Activated CD4-positive, alpha-beta memory T cell treated with anti-CD3 and anti-CD28 coated beads for 36 hours (primary cell): ENCODE results near the gene CBFB. TPM values are rescaled to one million over a fixed set of nuclear protein-coding genes. Genes with fewer than 3 reads are reported as not detected.

ENCODE experiments used
- CTCF ChIA-PET: fragments of 350-600 bp; sonication (Branson Sonifier 250); formaldehyde crosslinking; loops from one replicate; lab custom pipeline; 2021; ENCODE audit warnings: antibody characterized with exemption, inconsistent platforms; lab: Charles Lee
- POLR2A ChIA-PET: fragments of 350-600 bp; sonication (Branson Sonifier 250); formaldehyde crosslinking; loops from one replicate; lab custom pipeline; 2021; ENCODE audit warnings: antibody characterized with exemption; lab: Charles Lee
- DNase-seq: peaks from one replicate; pipeline ENCODE4 v3.0.0-alpha.2; 2020
- H3K27ac Mint-ChIP-seq: one replicate; pipeline ENCODE4 v1.8.0; 2021; ENCODE audit warnings: mixed read lengths
- H3K27me3 Mint-ChIP-seq: one replicate; pipeline ENCODE4 v1.8.0; 2021; ENCODE audit warnings: mixed read lengths
- H3K36me3 Mint-ChIP-seq: one replicate; pipeline ENCODE4 v1.8.0; 2021; ENCODE audit warnings: mixed read lengths
- H3K4me1 Mint-ChIP-seq: one replicate; pipeline ENCODE4 v1.8.0; 2021; ENCODE audit warnings: low read depth, mixed read lengths
- H3K4me3 Mint-ChIP-seq: one replicate; pipeline ENCODE4 v1.8.0; 2021; ENCODE audit warnings: mild to moderate bottlenecking, mixed read lengths
- H3K9me3 Mint-ChIP-seq: one replicate; pipeline ENCODE4 v1.8.0; 2021; ENCODE audit warnings: mixed read lengths
- intact Hi-C: fragments of 100-400 bp; cut with micrococcal nuclease; formaldehyde crosslinking; loops from one replicate; pipeline ENCODE4 v1.15.1; 2023
- total RNA-seq, 2 experiments: library from RNA; stranded (reverse); gene quantifications; one replicate each; pipeline ENCODE4 v1.2.3, GENCODE V29; 2021

CBFB gene
- total RNA-seq, 2 experiments from 2014 or later: 155 to 163 TPM

DNA sequence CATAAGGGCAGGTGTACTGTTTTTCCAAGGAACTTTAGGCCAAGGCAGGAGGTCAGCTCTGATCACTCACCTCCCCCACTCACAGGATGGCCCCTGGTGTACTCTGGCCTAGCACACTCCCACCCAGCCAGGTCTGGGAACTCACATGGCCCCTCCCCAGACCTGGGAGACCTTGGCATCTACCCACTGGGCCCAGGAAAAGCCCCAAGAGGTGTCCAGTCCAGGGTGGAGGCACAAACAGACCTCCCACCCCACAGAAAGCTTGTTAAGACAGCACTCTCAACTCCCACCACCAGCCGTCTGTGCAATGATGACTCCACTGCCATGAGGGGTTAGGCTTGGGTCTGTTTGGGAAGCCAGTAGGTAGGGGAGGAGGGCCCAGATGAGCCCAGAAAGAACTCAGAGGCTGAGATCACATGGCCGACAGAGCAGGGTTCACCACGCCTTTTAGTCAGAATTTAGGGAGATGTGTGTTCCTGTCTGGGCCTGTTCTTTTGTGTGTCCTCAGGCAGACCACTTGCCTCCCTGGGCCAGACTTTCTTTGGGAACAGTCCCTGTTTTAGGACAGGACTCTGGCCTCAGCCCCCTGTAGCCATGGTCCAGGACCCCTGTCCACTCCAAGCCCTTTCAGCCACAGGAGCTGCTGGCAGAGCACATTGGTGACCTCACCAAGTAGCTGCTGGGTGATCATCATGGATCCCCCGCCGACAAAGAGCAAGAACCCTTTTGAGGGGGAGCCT lies 12.1 kb upstream of the CBFB start:
- Mint-ChIP-seq H3K9me3 (no peaks in the 10 kb centered on the region), H3K27ac (no peak overlapping the region), H3K4me3 (no peak overlapping the region), H3K36me3 (peaks cover 3% of the 10 kb centered on the region), H3K4me1 (peaks cover 19% of the 10 kb centered on the region), H3K27me3 (no peaks in the 10 kb centered on the region)
- no peak for DNase-seq
- intact Hi-C loops: no loop called here
- POLR2A ChIA-PET: interaction anchor here (1.0 to 1.8 kb wide), 2 partner anchors 134 to 138 kb away, joined by 3 to 8 read pairs; partner anchors contain the start of gene B3GNT9
- CTCF ChIA-PET: interaction anchor here (0.7 to 10.8 kb wide), 22 partner anchors 10 to 398 kb away, joined by 3 to 350 read pairs (median 10); partner anchors contain the start of genes B3GNT9, CBFB, CES4A and FBXL8

DNA sequence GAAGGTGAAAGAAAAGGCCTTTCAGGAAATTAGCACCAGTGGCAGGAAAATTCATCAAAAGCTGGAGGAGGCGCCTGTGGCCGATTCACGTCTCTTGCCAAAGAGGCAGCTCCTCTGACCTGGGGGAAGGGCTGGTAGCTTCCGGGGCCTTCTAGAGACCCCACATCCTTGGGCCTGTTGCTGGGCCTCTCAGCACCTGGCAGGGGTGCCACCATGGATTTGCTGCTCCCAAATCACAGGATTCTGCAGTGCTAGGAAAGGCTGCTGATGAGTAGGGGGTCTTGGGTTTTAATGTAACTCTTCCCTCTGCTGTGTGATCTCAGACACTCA lies 11.6 kb upstream of the CBFB start:
- H3K4me1 Mint-ChIP-seq: peaks cover 16% of the 10 kb centered on the region

DNA sequence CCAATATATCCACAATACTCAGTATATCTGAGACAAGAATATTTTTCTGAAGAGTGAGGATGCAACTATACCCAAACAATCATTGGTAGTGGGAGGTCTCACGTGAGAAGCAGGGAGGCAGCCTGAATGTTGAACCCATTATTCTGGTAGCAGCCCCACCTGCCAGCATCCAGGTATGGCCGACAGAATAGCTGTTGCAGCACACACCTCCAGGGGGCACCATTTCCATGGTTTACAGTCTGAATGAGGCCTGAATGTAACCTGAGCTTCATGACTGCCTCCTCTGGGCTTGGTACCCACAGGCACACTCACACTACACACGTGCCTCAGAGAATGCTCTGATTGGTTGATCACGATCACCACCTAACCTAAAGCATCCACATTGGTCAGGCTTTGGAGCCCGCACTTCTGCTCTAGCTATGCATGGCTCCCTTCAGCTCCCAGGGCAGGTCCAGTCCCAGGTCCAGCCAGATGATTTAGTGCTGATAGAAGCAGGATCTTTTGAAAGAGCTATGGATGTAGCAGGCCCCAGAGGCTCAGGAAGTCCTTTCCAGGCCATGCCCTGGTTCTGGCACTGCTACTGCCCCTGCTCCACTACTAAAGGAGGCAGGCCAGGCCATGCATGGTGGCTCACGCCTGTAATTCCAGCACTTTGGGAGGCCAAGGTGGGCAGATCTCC lies 11.0 kb upstream of the CBFB start:
- intact Hi-C loops: loop anchor here (1.0 kb wide), 3 partner anchors 83 to 167 kb away; partner anchors contain the start of genes FBXL8 and TRADD
- H3K36me3 Mint-ChIP-seq: peaks cover 3% of the 10 kb centered on the region
- no peak overlapping the region for H3K4me3 Mint-ChIP-seq
- H3K9me3 Mint-ChIP-seq: no peaks in the 10 kb centered on the region
- no peaks in the 10 kb centered on the region for H3K27me3 Mint-ChIP-seq
- H3K4me1 Mint-ChIP-seq: peaks cover 19% of the 10 kb centered on the region
- POLR2A ChIA-PET: interaction anchor here (0.5 to 3.1 kb wide), 14 partner anchors 11 to 675 kb away, joined by 3 to 21 read pairs (median 3); partner anchors contain the start of genes B3GNT9 and CBFB
- DNase-seq: peak; percentile 95
- H3K27ac Mint-ChIP-seq: no peak overlapping the region
- CTCF ChIA-PET: interaction anchor here (0.6 to 10.8 kb wide), 55 partner anchors 11 to 463 kb away, joined by 3 to 350 read pairs (median 6); partner anchors contain the start of genes ATP6V0D1, B3GNT9, CBFB and CES3

More for the DNA sequence above, 11.6 kb upstream of the CBFB start:
- no peak overlapping the region for H3K4me3 Mint-ChIP-seq
- intact Hi-C loops: no loop called here
- H3K27ac Mint-ChIP-seq: no peak overlapping the region
- CTCF ChIA-PET: interaction anchor here (0.8 to 10.8 kb wide), 41 partner anchors 11 to 464 kb away, joined by 3 to 350 read pairs (median 7); partner anchors contain the start of genes ATP6V0D1, B3GNT9, CBFB and CES3
- H3K9me3 Mint-ChIP-seq: no peaks in the 10 kb centered on the region
- no peaks in the 10 kb centered on the region for H3K27me3 Mint-ChIP-seq
- no peak for DNase-seq
- POLR2A ChIA-PET: interaction anchor here (0.5 to 3.1 kb wide), 11 partner anchors 12 to 676 kb away, joined by 3 to 21 read pairs (median 3); partner anchors contain the start of genes B3GNT9 and CBFB
- peaks cover 3% of the 10 kb centered on the region for H3K36me3 Mint-ChIP-seq

DNA sequence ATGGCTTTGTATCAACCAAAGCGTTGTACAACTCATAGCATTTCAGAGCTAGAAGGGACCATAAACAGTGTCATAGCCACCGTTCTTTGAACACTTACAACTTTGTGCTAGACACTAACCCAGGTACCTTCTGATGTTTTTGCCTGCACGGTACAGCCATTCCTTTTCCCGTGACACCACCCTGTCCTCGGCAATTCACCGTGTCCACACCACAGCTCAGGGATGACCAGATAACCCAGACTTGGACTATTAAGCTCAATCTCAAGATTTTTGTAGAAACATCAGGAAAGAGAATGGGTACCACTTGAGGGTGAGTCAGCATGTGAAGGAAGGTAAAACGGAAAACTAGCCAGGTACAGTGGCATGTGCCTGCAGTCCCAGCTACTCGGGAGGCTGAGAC lies 9.8 kb upstream of the CBFB start:
- Mint-ChIP-seq H3K4me3 (no peak overlapping the region), H3K27ac (peak overlapping the region; percentile 8), H3K4me1 (peaks cover 17% of the 10 kb centered on the region), H3K9me3 (no peaks in the 10 kb centered on the region), H3K27me3 (no peaks in the 10 kb centered on the region), H3K36me3 (no peaks in the 10 kb centered on the region)
- peak; percentile 3 for DNase-seq
- ChIA-PET POLR2A (interaction anchor here (0.6 to 3.1 kb wide), 3 partner anchors 10 to 140 kb away, joined by 3 to 21 read pairs (median 3); partner anchors contain the start of gene CBFB), CTCF (interaction anchor here (1.1 to 10.8 kb wide), 9 partner anchors 9 to 165 kb away, joined by 3 to 350 read pairs (median 9); partner anchors contain the start of genes B3GNT9, CES3, FBXL8 and MATCAP1)
- intact Hi-C loops: no loop called here

DNA sequence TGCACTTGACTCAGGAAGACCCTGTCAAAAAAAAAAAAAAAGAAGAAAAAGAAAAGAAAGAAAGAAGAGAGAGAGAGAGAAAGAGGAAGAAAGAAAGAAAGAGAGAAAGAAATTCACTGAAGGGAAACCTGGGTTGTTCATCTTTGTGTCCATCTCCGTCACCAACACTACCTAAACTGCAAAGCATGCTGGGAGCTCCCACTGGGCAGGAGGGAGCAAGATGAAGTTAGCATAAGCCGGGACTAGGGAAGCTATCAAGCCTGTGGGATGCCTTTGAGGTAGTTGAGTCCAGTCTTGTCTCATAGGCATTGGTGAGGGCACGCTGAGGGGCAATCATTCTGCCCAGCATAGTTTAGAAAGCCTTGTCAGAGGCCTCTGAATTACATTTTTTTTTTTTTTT lies 7.6 kb upstream of the CBFB start:
- Mint-ChIP-seq H3K27ac (no peak overlapping the region), H3K27me3 (no peaks in the 10 kb centered on the region), H3K36me3 (no peaks in the 10 kb centered on the region), H3K9me3 (no peaks in the 10 kb centered on the region), H3K4me1 (peaks cover 14% of the 10 kb centered on the region), H3K4me3 (no peak overlapping the region)
- DNase-seq: peak; percentile 7
- ChIA-PET POLR2A (interaction anchor here (1.0 kb wide), 1 partner anchor 40 kb away, joined by 3 read pairs; no protein-coding TSS in a partner anchor), CTCF (interaction anchor here (1.2 to 10.8 kb wide), 2 partner anchors 136 to 148 kb away, joined by 5 to 350 read pairs; partner anchors contain the start of genes B3GNT9, FBXL8 and TRADD)
- intact Hi-C loops: no loop called here

DNA sequence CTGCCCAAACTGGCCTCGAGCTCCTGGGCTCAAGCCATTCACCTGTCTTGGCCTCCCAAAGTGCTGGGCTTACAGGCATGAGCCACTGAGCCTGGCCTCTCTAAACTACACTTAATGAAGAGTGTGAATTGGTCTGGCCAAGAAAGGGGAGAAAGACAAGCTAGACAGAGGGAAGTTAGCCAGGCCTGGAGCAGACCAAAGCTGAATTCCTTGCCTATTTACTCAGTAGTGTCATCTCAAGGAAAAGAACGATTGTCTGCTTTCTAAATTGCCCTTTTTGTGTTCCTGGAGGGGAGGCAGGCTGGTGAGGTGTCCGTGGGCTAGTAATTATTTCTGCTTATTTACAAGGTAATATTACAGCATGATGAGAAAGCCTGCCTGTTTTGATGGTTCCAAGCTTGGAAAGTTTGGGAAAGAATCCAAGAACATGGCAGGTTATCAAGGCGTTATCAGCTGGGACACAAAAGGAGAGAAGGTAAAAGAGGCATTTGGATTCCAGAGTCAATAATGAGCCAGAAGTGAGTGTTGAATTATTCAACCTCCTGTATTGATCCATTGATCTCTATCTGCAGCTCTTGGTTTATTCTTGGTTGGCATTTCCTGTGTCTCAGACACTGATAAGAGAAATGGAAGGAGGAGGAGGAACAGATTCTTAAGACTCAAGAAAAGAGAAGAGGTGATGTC lies 6.3 kb upstream of the CBFB start:
- POLR2A ChIA-PET: no interaction called here

DNA sequence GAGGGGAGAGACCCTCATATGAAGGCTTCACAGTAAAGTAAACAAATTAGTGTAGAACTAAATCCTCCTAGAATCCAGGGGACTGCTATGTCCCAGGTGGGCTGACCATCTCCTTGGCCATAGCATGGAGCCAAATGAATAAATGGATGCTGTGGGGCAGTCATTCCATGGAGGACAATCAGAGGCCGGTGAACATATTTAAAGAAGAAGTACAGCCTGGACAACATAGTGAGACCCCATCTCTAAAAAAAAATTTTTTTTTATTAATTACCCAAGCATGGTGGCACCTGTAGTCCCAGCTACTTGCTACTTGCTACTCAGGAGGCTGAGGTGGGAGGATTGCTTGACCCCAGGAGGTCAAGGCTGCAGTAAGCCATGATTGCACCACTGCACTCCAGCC lies 5.3 kb upstream of the CBFB start:
- intact Hi-C loops: no loop called here
- H3K4me3 Mint-ChIP-seq: no peak overlapping the region
- no peak overlapping the region for H3K27ac Mint-ChIP-seq
- CTCF ChIA-PET: no interaction called here
- no peaks in the 10 kb centered on the region for H3K27me3 Mint-ChIP-seq
- peaks cover 15% of the 10 kb centered on the region for H3K4me1 Mint-ChIP-seq
- no peak for DNase-seq
- POLR2A ChIA-PET: interaction anchor here (1.0 kb wide), 1 partner anchor 29 kb away, joined by 3 read pairs; no protein-coding TSS in a partner anchor
- no peaks in the 10 kb centered on the region for H3K36me3 Mint-ChIP-seq
- no peaks in the 10 kb centered on the region for H3K9me3 Mint-ChIP-seq

More for the DNA sequence above, 6.3 kb upstream of the CBFB start:
- intact Hi-C loops: no loop called here
- H3K4me3 Mint-ChIP-seq: no peak overlapping the region
- peaks cover 14% of the 10 kb centered on the region for H3K4me1 Mint-ChIP-seq
- CTCF ChIA-PET: interaction anchor here (0.6 to 10.8 kb wide), 3 partner anchors 33 to 134 kb away, joined by 3 to 350 read pairs (median 3); partner anchors contain the start of genes B3GNT9, FBXL8 and TRADD
- no peak for DNase-seq
- no peaks in the 10 kb centered on the region for H3K9me3 Mint-ChIP-seq
- H3K36me3 Mint-ChIP-seq: no peaks in the 10 kb centered on the region
- no peak overlapping the region for H3K27ac Mint-ChIP-seq
- no peaks in the 10 kb centered on the region for H3K27me3 Mint-ChIP-seq

DNA sequence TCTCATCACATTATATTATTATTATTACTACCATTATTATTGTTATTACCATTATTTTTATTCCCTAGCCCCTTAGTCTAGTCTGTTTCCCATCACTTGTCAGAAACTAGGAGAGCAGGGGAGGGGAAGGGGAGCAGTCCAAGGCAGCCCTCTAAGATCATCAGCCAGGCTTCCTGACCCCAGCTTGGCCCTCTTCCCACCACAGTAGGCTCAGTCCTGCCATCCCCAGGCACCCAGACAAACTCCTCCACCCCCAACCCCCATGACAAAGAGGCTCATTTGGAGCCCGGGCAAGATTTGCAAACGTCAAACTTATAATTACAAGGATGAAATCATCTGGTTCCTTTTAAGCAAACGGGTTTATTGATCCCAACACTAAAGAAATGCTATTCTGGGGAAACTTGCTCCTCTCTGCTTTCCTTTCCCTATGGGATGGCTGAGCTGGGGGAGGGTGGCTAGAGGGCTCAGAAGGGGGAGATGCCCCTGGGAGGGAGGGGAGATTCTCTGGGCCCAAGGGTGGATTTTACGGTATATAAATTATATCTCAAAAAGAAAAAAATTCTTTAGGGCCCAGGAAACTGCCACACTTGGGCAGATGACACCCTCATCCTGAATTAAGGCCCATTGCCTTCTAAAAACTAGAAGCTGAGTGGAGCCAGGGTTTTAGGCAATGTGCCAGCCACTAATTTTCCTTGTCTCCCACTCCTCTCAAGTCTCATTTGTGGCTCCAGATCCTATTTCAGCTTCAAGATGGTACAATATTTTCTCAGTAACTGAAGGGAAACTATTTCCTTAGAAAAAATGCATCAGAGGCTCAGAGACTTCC lies 4.4 kb upstream of the CBFB start:
- CTCF ChIA-PET: interaction anchor here (0.6 to 8.0 kb wide), 4 partner anchors 7 to 447 kb away, joined by 3 to 56 read pairs (median 4); no protein-coding TSS in a partner anchor
- intact Hi-C loops: loop anchor here (5.0 kb wide), 1 partner anchor 538 kb away; the partner anchor contains the start of gene CTCF
- no peak overlapping the region for H3K4me3 Mint-ChIP-seq
- peak; percentile 5 for DNase-seq
- POLR2A ChIA-PET: interaction anchor here (1.0 kb wide), 1 partner anchor 29 kb away, joined by 3 read pairs; no protein-coding TSS in a partner anchor
- no peaks in the 10 kb centered on the region for H3K27me3 Mint-ChIP-seq
- H3K27ac Mint-ChIP-seq: peak overlapping the region; percentile 23
- H3K4me1 Mint-ChIP-seq: peaks cover 15% of the 10 kb centered on the region
- no peaks in the 10 kb centered on the region for H3K36me3 Mint-ChIP-seq
- no peaks in the 10 kb centered on the region for H3K9me3 Mint-ChIP-seq

DNA sequence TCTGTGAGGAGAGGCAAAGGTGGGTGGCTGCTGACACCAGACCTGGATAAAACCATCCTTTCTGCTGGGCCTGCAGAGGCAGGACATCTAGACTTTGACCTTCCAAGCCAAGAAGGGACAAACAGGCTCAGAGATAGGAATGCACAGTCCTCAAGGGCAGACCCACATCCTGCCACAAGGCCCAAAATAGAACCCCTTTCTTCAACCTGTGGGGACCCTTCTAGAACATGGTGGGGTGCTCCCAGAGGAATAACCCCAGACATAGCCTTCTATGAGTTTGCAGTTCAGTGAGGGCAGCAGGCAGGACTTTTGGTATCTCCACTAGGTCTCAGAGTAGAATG lies 3.8 kb upstream of the CBFB start:
- POLR2A ChIA-PET: no interaction called here
- CTCF ChIA-PET: interaction anchor here (1.4 to 8.0 kb wide), 3 partner anchors 8 to 130 kb away, joined by 3 to 56 read pairs (median 6); no protein-coding TSS in a partner anchor
- no peaks in the 10 kb centered on the region for H3K27me3 Mint-ChIP-seq
- DNase-seq: peak; percentile 7
- intact Hi-C loops: loop anchor here (5.0 kb wide), 1 partner anchor 537 kb away; the partner anchor contains the start of gene CTCF
- H3K4me3 Mint-ChIP-seq: no peak overlapping the region
- peaks cover 4% of the 10 kb centered on the region for H3K36me3 Mint-ChIP-seq
- H3K27ac Mint-ChIP-seq: no peak overlapping the region
- H3K9me3 Mint-ChIP-seq: no peaks in the 10 kb centered on the region
- H3K4me1 Mint-ChIP-seq: peaks cover 17% of the 10 kb centered on the region

DNA sequence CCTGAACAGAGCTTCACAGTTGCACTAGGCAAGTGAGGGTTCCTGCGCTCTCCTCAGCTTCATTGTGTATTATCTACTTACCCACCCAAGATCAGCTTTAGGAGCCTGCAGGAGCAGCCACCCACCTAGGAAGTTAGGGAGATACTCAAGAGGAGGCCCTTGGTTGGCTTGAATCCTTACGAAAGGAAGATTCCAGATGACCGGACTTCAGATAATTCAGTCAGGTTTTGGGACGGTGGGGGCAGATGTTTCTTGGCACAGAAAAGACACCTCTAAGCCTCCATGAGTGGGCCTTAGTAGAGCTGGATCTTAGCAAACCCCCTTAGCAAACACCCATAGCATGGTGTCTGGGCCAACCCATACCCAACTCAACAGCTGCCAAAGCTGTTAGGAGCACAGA lies 2.4 kb upstream of the CBFB start:
- intact Hi-C loops: loop anchor here (5.0 kb wide), 1 partner anchor 536 kb away; the partner anchor contains the start of gene CTCF
- no peaks in the 10 kb centered on the region for H3K9me3 Mint-ChIP-seq
- no peaks in the 10 kb centered on the region for H3K27me3 Mint-ChIP-seq
- H3K36me3 Mint-ChIP-seq: peaks cover 15% of the 10 kb centered on the region
- POLR2A ChIA-PET: no interaction called here
- H3K4me3 Mint-ChIP-seq: no peak overlapping the region
- CTCF ChIA-PET: interaction anchor here (1.3 to 8.0 kb wide), 3 partner anchors 9 to 129 kb away, joined by 3 to 56 read pairs (median 35); no protein-coding TSS in a partner anchor
- peaks cover 27% of the 10 kb centered on the region for H3K4me1 Mint-ChIP-seq
- H3K27ac Mint-ChIP-seq: no peak overlapping the region
- peak; percentile 4 for DNase-seq
